22Rv1 (cell line): ENCODE data around the gene MYO5C.

Experiments
- ZFX ChIP-seq: fragments of 450-650 bp; IDR thresholded peaks from 2 replicates; pipeline ENCODE4 v1.6.1; 2017; ENCODE audit warnings: antibody characterized with exemption, borderline replicate concordance
- TF ChIP-seq, protein P1 (sequence below): fragments of 450-650 bp; IDR thresholded peaks from 2 replicates; pipeline ENCODE4 v1.5.1; 2017; ENCODE audit warnings: mild to moderate bottlenecking

DNA sequence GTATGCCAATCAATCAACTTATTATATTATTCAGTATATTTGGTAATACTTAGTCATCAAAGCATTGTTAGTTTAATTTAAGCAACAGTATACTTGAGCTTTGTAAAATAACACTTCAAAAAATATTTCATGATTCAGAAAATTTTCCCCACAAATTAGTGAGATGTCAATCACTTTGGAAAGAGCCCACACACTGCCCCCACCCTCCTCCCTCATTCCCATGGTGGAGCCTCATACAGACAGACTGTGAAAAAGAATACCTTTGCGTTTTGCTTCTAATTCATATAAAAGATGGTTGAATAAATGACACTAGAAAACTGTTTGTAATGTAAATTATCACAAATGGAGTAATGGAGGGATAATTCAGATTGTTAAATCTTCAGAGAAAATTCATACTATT lies 43.3 kb upstream of the MYO5C start:
- TF ChIP-seq, protein P1, sequence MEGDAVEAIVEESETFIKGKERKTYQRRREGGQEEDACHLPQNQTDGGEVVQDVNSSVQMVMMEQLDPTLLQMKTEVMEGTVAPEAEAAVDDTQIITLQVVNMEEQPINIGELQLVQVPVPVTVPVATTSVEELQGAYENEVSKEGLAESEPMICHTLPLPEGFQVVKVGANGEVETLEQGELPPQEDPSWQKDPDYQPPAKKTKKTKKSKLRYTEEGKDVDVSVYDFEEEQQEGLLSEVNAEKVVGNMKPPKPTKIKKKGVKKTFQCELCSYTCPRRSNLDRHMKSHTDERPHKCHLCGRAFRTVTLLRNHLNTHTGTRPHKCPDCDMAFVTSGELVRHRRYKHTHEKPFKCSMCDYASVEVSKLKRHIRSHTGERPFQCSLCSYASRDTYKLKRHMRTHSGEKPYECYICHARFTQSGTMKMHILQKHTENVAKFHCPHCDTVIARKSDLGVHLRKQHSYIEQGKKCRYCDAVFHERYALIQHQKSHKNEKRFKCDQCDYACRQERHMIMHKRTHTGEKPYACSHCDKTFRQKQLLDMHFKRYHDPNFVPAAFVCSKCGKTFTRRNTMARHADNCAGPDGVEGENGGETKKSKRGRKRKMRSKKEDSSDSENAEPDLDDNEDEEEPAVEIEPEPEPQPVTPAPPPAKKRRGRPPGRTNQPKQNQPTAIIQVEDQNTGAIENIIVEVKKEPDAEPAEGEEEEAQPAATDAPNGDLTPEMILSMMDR = no peak
- no peak for TF ChIP-seq ZFX
